NCI-H510A treated with DMSO at 0.1 percent for 48 hours (cell line): ENCODE results near the gene MCUB.
"Not testable (repeated sequence)": the region's sequence is repeated elsewhere in the genome, so short reads cannot be mapped to it uniquely, and the experiment has no call there.

Source experiments
- DNase-seq: peaks from one replicate; lab custom pipeline; 2025; lab: John Stamatoyannopoulos, UW

MCUB gene

GRCh38 chr4:109631532-109632108 is 71.6 kb downstream of the MCUB start:
- no peak for DNase-seq

DNA sequence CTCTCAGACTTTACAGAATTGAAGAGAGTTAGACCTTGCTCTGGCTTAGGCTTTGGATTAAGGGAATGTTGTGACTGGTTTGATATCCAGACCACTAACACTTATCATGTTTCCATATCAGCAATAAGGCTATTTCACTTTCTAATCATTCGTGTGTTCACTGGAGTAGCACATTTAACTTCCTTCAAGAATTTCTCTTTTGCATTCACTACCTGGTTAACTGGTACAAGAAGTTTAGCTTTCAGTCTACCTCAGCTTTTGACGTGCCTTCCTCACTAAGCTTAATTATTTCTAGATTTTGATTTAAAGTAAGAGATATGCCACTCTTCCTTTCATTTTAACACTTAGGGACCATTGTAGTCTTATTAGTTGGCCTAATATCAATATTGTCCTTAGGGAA is 80.6 kb downstream of the MCUB start:
- DNase-seq = no peak

DNA sequence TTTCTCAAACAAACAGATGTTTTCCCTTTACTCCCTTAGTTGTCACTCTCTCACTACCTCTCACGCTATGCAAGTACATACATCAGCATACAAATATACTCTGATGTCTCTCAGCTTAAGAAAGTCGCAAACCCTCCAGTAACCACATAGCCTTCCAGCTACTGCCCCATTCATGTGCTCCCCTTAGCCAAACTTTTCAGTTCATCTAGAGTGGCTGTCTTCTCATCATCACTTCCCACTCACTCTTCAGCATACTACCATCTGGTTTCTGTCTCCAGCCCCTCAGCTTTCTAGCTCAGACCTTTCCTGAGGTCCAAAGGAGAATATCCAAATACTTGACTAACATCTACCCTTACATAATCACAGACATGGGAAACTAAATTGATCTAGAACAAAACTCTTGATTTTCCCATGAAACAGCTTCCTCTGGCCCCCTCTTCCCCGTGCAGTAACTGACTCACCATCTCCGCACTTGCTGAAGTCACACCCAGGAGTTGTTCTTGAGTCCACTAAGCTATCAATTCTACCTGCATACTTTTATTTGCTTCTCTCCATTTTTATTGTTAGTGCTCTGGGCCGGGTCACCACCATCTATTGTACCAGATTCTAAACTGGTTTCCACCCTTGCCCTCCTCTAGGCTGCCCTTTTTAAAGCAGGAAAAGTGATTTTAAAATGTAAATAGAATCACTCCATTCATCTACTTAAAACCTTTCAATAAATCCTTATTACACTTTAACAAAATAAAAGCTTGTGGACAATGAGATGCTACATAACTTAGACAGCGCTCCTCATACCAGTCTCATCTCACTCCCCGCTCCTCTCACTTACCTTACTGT is 86.0 kb downstream of the MCUB start:
- DNase-seq = no peak

- no peak for DNase-seq
Observed at GRCh38 chr4:109648266-109648996, 88.4 kb downstream of the MCUB start.

DNA sequence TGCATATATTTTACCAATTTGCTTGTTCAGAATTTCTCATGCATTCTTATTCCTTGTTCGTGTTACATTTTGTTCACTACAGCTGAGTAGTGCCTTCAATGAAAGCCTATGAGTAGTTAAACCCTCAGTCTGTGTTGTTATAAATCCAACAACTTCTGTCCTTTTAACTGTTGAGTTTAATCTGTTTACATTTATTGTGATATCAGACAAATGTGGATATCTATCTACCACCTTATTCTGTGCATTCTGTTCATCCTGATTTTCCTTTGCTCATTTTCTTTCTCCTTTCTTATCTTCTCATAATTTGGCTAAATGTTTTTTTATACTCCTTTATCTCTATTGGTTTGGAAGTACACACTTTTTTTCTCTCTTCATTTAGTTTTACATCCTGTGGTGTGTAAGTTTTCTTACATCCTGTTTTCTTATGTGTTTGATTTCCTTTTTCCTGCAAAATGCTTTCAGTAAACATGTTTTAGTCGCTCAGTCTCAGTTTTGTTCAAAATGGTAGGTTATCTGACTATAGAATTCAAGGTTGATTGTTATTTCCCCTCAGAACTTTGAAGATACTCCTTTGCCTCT is 89.0 kb downstream of the MCUB start:
- no peak for DNase-seq

GRCh38 chr4:109649872-109650271 is 89.8 kb downstream of the MCUB start:
- DNase-seq = no peak

GRCh38 chr4:109655396-109655795 is 95.3 kb downstream of the MCUB start:
- DNase-seq = no peak

- no peak for DNase-seq
Observed at GRCh38 chr4:109657854-109658418, 97.9 kb downstream of the MCUB start.

DNA sequence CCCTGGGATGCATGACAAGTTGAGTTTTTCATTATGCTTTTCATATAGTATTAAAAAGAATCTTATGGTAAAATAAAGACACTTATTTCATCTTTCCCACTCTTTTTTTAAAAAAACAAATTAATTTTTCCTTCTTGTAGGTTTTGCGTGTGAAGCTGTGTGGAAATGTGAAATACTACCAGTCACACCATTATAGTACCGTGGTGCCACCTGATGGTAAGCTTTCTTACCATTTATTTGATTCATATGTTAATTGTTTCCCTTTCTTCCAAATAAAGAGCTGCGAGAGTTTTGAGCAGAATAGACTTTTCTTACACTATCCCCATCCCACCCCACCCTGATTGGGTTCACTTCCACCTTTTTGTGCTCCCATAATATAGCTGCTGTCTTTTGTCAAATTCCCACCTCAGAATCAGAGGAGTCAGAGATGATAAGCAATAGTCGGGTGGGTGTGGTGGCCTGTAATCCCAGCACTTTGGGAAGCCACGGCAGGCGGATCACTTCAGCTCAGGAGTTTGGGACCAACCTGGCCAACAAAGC is 98.9 kb downstream of the MCUB start:
- DNase-seq = no peak

- no peak for DNase-seq
Observed at GRCh38 chr4:109662116-109662515, 102.1 kb downstream of the MCUB start.

- DNase-seq = no peak
Observed at GRCh38 chr4:109662771-109663170, 102.7 kb downstream of the MCUB start.

- DNase-seq = no peak
Observed at GRCh38 chr4:109665783-109666485, 105.9 kb downstream of the MCUB start.

GRCh38 chr4:109671350-109671749 is 111.3 kb downstream of the MCUB start:
- no peak for DNase-seq

DNA sequence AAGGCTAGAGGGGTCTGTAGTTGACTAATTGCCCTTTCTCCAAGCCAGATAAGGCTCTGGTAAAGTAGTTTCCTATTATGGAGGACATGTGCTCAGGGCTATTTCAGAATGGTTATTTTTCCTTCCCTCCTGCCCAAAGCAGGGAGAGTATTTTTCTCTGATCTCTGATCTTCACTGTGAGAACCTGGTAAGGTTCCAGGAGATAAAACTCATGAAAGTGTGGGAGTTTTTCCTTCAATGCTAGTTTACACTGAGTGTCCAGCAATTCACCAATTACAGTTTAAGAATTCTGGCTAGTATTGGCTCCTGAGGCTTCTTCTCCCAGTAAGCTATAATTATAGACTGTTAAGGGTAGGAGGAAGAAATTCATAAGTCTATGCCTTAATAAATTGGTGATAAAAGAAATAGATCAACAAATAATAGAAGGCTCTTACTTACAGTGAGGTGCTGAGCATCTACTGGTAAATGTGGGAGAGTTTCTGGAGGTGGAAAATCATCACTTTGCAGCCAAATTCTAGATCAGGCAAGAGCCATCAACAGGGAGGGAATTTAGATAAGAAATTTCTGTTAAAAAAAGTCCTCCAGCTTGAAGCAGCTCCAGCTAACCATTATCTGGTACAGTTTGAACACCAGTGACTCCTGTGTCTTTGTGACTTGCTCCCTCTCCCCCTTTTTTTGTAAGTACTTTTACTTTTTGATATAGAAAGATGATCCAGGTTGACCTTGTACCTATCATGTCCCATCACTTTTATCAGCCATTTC is 112.3 kb downstream of the MCUB start:
- no peak for DNase-seq

DNA sequence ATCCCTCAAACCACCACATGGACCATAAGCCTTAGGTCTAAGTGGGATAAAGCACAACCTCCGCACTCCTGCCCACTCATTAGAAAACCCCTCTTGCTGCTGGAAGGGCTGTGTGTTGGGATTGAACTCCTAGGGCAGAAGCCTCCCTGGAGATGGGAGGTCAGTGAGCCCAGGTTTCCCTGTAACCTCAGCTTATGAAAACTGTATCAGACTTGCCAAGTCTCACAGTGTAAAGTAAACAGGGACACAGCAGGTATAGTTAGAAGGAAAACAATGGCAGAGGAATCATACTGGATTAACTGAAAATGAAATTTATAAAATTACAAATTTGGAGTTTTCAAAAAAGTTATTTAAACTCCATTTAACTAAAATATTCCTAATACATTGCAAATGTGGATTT is 113.3 kb downstream of the MCUB start:
- DNase-seq = no peak

- DNase-seq = no peak
Observed at GRCh38 chr4:109675181-109675580, 115.1 kb downstream of the MCUB start.

- no peak for DNase-seq
Observed at GRCh38 chr4:109675843-109676242, 115.8 kb downstream of the MCUB start.

DNA sequence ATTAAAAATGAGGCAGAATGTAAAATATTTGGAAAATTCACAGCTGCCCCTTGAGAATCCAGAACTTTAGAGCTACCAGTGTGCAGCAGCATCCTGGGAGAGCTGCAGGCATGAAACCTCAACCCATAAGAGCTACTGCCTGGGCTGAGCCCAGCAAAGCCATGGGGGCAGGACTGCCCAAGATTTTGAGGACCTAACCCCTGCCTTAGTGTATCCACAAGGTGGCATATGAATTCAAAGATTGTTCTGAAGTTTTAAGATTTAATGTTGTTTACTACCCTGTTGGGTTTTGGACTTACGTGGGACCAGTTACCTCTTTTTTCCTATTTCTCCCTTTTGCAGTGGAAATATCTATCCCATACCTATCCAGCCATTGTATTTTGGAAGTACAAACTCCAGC is 116.8 kb downstream of the MCUB start:
- no peak for DNase-seq

DNA sequence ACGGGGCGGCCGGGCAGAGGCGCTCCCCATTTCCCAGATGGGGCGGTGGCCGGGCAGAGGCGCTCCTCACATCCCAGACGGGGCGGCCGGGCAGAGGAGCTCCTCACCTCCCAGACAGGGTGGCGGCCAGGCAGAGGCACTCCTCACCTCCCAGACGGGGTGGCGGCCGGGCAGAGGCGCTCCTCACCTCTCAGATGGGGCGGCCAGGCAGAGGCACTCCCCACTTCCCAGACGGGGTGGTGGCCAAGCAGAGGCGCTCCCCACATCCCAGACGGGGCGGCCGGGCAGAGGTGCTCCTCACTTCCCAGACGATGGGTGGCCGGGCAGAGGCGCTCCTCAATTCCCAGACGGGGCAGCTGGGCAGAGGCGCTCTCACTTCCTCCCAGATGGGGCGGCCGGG is 118.4 kb downstream of the MCUB start:
- not testable (repeated sequence) for DNase-seq

DNA sequence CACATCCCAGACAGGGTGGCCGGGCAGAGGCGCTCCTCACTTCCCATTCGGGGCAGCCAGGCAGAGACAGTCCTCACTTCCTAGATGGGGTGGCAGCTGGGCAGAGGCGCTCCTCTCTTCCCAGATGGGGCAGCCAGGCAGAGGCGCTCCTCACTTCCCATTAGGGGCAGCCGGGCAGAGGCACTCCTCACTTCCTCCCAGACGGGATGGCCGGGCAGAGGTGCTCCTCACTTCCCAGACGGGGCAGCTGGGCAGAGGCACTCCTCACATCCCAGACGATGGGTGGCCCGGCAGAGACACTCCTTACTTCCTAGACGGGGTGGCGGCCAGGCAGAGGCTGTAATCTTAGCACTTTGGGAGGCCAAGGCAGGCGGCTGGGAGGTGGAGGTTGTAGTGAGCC is 118.9 kb downstream of the MCUB start:
- not testable (repeated sequence) for DNase-seq

GRCh38 chr4:109682875-109683274 is 122.8 kb downstream of the MCUB start:
- no peak for DNase-seq
